PC-9 (cell line): ENCODE results near the gene HOXD11. TPM values are rescaled to one million over a fixed set of nuclear protein-coding genes. Genes with fewer than 3 reads are reported as not detected.

ENCODE experiments used
- BruUV-seq: library from RNA; stranded (reverse); fragments of 400-500 nt; replicated peaks from 2 replicates; lab custom pipeline; 2021; lab: Mats Ljungman, UMichigan
- CTCF ChIA-PET: fragments of 300-600 bp; sonication (Branson Sonifier 250); formaldehyde crosslinking; loops from one replicate; lab custom pipeline; 2022; ENCODE audit warnings: antibody characterized with exemption; lab: Charles Lee
- POLR2A ChIA-PET: fragments of 300-600 bp; sonication (Branson Sonifier 250); formaldehyde crosslinking; loops from one replicate; lab custom pipeline; 2022; ENCODE audit warnings: antibody characterized with exemption; ENCODE audit not compliant: unreplicated experiment; lab: Charles Lee
- DNase-seq, 2 experiments: peaks; one replicate each; pipeline versions ENCODE4 v3.0.0 to v3.0.0-alpha.2; 2015 to 2022; ENCODE audit warnings: mixed read lengths in 1 of 2
- H2AFZ ChIP-seq: fragments of 200-600 bp; sonication (generic); 2 replicates; pipeline ENCODE4 v1.8.1; 2017; ENCODE audit warnings: antibody characterized with exemption
- H3F3A ChIP-seq: fragments of 200-600 bp; sonication (generic); 2 replicates; pipeline ENCODE4 v1.8.1; 2017; ENCODE audit warnings: antibody characterized with exemption, mild to moderate bottlenecking, low read depth; ENCODE audit not compliant: insufficient read depth
- H3K27ac ChIP-seq: fragments of 200-600 bp; sonication (generic); 2 replicates; pipeline ENCODE4 v1.6.1; 2016; ENCODE audit warnings: mixed run types
- H3K27me3 ChIP-seq: fragments of 200-600 bp; sonication (generic); 2 replicates; pipeline ENCODE4 v1.6.1; 2016; ENCODE audit warnings: low read depth, mixed run types; ENCODE audit not compliant: insufficient read depth
- H3K36me3 ChIP-seq: fragments of 200-600 bp; sonication (generic); 2 replicates; pipeline ENCODE4 v1.6.1; 2016; ENCODE audit warnings: low read depth, mixed run types
- H3K4me1 ChIP-seq: fragments of 200-600 bp; sonication (generic); replicated peaks from 2 replicates; pipeline ENCODE4 v1.6.1; 2016; ENCODE audit warnings: mixed run types; ENCODE audit not compliant: insufficient read depth
- H3K4me2 ChIP-seq: fragments of 200-600 bp; sonication (generic); 2 replicates; pipeline ENCODE4 v1.6.1; 2017; ENCODE audit warnings: mixed run types
- H3K4me3 ChIP-seq: fragments of 200-600 bp; sonication (generic); 2 replicates; pipeline ENCODE4 v1.6.1; 2016; ENCODE audit warnings: mixed run types
- H3K79me2 ChIP-seq: fragments of 200-600 bp; sonication (generic); 2 replicates; pipeline ENCODE4 v1.6.1; 2017; ENCODE audit warnings: low read depth, mixed run types
- H3K9me2 ChIP-seq: fragments of 200-600 bp; sonication (generic); 2 replicates; pipeline ENCODE4 v1.8.1; 2017; ENCODE audit warnings: mild to moderate bottlenecking; ENCODE audit not compliant: insufficient read depth
- H3K9me3 ChIP-seq: fragments of 200-600 bp; sonication (generic); 2 replicates; pipeline ENCODE4 v1.8.1; 2016; ENCODE audit warnings: low read depth; ENCODE audit not compliant: insufficient read depth
- H4K20me1 ChIP-seq: fragments of 200-600 bp; sonication (generic); 2 replicates; pipeline ENCODE4 v1.8.1; 2017; ENCODE audit not compliant: insufficient read depth
- CTCF ChIP-seq: fragments of 200-600 bp; sonication (generic); conservative IDR thresholded peaks from 2 replicates; pipeline ENCODE4 v1.6.1; 2017; ENCODE audit warnings: mixed run types, antibody characterized with exemption, mild to moderate bottlenecking, moderate library complexity
- EZH2 ChIP-seq: fragments of 200-600 bp; sonication (generic); IDR thresholded peaks from 2 replicates; pipeline ENCODE4 v1.8.0; 2017; ENCODE audit warnings: antibody characterized with exemption, low read depth
- intact Hi-C: fragments of 100-400 bp; cut with micrococcal nuclease; formaldehyde crosslinking; loops from one replicate; pipeline ENCODE4 v1.10.0; 2022; ENCODE audit not compliant: unreplicated experiment
- total RNA-seq: library from RNA; stranded (reverse); gene quantifications from 2 replicates; pipeline ENCODE4 v1.2.3, GENCODE V29; 2021

Gene HOXD11
- total RNA-seq, 1 experiment from 2014 or later = not detected

DNA sequence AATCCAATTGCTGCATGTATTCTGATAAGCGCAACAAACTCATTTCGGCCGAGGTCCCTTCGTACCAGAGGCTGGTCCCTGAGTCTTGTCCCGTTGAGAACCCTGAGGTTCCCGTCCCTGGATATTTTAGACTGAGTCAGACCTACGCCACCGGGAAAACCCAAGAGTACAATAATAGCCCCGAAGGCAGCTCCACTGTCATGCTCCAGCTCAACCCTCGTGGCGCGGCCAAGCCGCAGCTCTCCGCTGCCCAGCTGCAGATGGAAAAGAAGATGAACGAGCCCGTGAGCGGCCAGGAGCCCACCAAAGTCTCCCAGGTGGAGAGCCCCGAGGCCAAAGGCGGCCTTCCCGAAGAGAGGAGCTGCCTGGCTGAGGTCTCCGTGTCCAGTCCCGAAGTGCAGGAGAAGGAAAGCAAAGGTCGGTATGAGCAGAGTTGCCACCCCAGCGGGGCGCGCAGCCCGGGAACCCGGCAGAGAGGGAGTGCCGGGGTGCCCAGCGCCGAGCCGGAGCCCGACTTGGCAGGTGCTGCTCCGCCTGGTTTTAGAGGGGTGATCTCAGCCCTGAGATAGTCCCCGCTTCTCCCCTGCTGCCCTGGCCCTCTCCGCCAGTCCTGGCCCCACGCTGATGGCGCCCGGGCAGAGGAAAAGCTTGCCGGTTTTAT, 10.2 kb downstream of the HOXD11 start:
- no TSS peak for BruUV-seq
- Histone ChIP-seq H4K20me1 (no peaks in the 10 kb centered on the region), H3F3A (no peaks in the 10 kb centered on the region), H3K9me3 (no peaks in the 10 kb centered on the region), H3K4me3 (no peak overlapping the region), H3K4me2 (no peak overlapping the region), H3K36me3 (no peaks in the 10 kb centered on the region), H3K27ac (no peak overlapping the region), H3K9me2 (no peaks in the 10 kb centered on the region), H2AFZ (no peak overlapping the region), H3K79me2 (no peaks in the 10 kb centered on the region), H3K4me1 (no peaks in the 10 kb centered on the region), H3K27me3 (peaks cover 87% of the 10 kb centered on the region)
- intact Hi-C loops = no loop called here
- POLR2A ChIA-PET = no interaction called here
- CTCF ChIA-PET = no interaction called here
- TF ChIP-seq EZH2 = no peak
- no peak for TF ChIP-seq CTCF
- DNase-seq = no peak

DNA sequence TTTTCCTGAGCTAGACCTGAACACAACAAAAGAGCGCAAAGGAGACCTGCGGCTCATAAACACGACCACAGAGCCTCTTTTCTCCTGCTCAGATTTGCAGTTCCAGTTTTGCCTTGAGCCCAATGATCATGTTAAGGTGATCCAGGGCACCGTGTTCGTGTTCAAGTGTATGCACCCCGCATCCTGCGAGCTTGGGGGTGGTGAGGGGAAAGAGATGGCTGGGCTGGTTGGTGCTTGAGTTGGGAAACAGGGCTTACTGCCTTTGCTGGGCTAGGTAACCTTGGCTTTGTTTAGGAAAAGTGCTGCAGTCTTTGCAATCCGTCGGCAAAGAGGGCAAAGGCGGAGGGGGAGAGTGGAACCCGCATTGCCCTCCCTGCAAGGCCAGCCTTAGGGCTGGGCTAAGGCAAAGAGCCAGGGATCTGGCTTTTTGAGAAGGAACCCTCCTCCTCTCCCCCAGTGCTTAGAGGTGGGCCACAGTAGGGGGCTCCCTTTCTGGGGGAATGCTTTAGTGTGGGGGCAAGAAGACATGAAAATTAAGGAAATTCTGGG, 10.8 kb downstream of the HOXD11 start:
- Histone ChIP-seq H3K4me1 (no peaks in the 10 kb centered on the region), H3K36me3 (no peaks in the 10 kb centered on the region), H3K27ac (no peak overlapping the region), H3K79me2 (no peaks in the 10 kb centered on the region), H2AFZ (no peak overlapping the region), H3K9me2 (no peaks in the 10 kb centered on the region), H3K4me2 (no peak overlapping the region), H3F3A (no peaks in the 10 kb centered on the region), H3K27me3 (peaks cover 81% of the 10 kb centered on the region), H3K9me3 (no peaks in the 10 kb centered on the region), H4K20me1 (no peaks in the 10 kb centered on the region), H3K4me3 (no peak overlapping the region)
- TF ChIP-seq EZH2 (no peak), CTCF (no peak)
- DNase-seq = no peak
- BruUV-seq = no TSS peak
- ChIA-PET POLR2A (no interaction called here), CTCF (no interaction called here)
- intact Hi-C loops = no loop called here

DNA sequence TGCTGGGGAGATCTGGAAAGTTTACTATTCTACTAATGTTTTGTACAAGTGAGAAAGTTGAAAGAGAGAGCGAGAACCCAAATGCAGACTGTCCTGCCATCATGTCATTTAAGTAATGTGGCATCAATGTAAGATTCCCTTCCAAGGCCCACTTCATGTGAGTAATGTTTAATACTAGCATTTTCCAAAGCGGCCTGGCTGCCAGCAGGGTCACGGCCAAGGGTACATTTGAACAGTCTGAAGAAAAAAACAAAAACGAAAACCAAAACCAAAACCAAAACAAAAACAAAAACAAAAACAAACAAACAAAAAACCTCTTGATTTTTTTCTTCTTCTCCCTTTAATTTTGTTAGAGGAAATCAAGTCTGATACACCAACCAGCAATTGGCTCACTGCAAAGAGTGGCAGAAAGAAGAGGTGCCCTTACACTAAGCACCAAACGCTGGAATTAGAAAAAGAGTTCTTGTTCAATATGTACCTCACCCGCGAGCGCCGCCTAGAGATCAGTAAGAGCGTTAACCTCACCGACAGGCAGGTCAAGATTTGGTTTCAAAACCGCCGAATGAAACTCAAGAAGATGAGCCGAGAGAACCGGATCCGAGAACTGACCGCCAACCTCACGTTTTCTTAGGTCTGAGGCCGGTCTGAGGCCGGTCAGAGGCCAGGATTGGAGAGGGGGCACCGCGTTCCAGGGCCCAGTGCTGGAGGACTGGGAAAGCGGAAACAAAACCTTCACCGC, 11.7 kb downstream of the HOXD11 start:
- H3K4me2 ChIP-seq = peak overlapping the region; percentile 6; the same call in 1 of the 2 replicates
- POLR2A ChIA-PET = no interaction called here
- H3K27ac ChIP-seq = no peak overlapping the region
- H3K9me3 ChIP-seq = no peaks in the 10 kb centered on the region
- peak in 1 of 2 experiments; percentile 30 for DNase-seq
- no peaks in the 10 kb centered on the region for H4K20me1 ChIP-seq
- H3K4me3 ChIP-seq = no peak overlapping the region
- CTCF ChIA-PET = no interaction called here
- H3K27me3 ChIP-seq = peaks cover 73% of the 10 kb centered on the region
- H3F3A ChIP-seq = no peaks in the 10 kb centered on the region
- H3K36me3 ChIP-seq = no peaks in the 10 kb centered on the region
- H3K4me1 ChIP-seq = no peaks in the 10 kb centered on the region
- intact Hi-C loops = no loop called here
- no peaks in the 10 kb centered on the region for H3K9me2 ChIP-seq
- TF ChIP-seq CTCF = peak; percentile 72
- TF ChIP-seq EZH2 = no peak
- H3K79me2 ChIP-seq = no peaks in the 10 kb centered on the region
- no peak overlapping the region for H2AFZ ChIP-seq
- no TSS peak for BruUV-seq
